ENCODE results near the gene CACNA2D1.

DNA sequence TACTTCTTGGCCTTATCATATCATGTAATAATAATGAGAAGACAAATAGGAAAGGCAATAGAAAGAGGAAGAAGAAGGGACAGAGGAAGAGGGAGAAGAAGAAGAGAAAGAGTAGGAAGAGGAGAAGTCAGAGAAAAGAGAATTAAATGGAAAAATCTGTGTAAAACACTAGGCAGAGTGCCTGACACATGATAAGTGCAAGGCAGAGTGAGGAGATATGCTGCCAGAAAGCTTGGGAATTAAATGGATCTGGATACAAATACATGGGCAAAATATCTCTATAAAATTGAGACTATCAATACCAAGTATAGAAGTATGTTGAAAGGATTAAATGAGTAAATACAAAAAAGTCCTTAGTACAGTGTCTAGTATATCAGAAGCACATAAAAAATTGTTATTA lies 124.8 kb downstream of the CACNA2D1 start:
- no peak for TF ChIP-seq TARDBP (IDR thresholded peaks at IDR 0.05)
- TF ChIP-seq NFRKB (IDR thresholded peaks at IDR 0.05), result no peak
- TF ChIP-seq L3MBTL2 (conservative IDR thresholded peaks at IDR 0.05), result no peak
- TF ChIP-seq, protein P1, sequence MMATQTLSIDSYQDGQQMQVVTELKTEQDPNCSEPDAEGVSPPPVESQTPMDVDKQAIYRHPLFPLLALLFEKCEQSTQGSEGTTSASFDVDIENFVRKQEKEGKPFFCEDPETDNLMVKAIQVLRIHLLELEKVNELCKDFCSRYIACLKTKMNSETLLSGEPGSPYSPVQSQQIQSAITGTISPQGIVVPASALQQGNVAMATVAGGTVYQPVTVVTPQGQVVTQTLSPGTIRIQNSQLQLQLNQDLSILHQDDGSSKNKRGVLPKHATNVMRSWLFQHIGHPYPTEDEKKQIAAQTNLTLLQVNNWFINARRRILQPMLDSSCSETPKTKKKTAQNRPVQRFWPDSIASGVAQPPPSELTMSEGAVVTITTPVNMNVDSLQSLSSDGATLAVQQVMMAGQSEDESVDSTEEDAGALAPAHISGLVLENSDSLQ (IDR thresholded peaks at IDR 0.05), result no peak
- no peak for TF ChIP-seq FOXM1 (IDR thresholded peaks at IDR 0.05; ENCODE audit: borderline replicate concordance)
- TF ChIP-seq CTBP1 (IDR thresholded peaks at IDR 0.05; ENCODE audit: borderline replicate concordance), result no peak
- no peak for TF ChIP-seq SP1 (IDR thresholded peaks at IDR 0.05)
- no peak for TF ChIP-seq ARNT (IDR thresholded peaks at IDR 0.05)
- TF ChIP-seq SUZ12 (IDR thresholded peaks at IDR 0.05), result no peak
- no peak for TF ChIP-seq ELF4 (IDR thresholded peaks at IDR 0.05)
- no peak for TF ChIP-seq BHLHE40 (IDR thresholded peaks at IDR 0.05; ENCODE audit: borderline replicate concordance)
- TF ChIP-seq FOXA1 (IDR thresholded peaks at IDR 0.05), result no peak
- TF ChIP-seq FOXK2 (IDR thresholded peaks at IDR 0.05), result no peak
- TF ChIP-seq ZNF384 (IDR thresholded peaks at IDR 0.05), result no peak
